Activated CD4-positive, CD25-positive, alpha-beta regulatory T cell (primary cell): ENCODE results near the gene CISH.
A peak's percentile ranks its signal among the peaks of the same experiment; 100 is the strongest.

Experiments
- DNase-seq, 4 experiments: peaks; one replicate each; lab custom pipeline; 2025; lab: John Stamatoyannopoulos, UW

The CISH gene

GRCh38 chr3:50637011-50637410 is 25.4 kb upstream of the CISH start:
- DNase-seq = no peak

DNA sequence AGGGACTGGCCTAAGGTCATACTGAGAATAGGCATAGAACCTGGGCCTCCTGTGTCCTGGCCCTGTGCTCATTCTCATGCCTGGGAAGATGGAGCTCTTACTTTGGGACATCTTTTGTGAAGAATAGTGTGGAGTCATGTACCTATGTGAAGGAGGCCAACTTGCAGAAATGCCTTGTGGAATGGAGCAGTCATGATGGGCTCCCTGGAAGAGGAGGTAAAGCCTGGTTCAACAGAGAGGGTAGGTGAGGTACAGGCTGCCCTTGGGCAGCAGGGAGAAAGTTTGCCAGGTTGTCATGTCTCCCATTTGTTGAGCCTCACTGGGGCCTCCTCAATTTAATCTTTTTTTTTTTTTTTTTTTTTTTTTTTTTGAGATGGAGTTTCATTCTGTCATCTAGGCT is 23.5 kb upstream of the CISH start:
- DNase-seq = no peak

DNA sequence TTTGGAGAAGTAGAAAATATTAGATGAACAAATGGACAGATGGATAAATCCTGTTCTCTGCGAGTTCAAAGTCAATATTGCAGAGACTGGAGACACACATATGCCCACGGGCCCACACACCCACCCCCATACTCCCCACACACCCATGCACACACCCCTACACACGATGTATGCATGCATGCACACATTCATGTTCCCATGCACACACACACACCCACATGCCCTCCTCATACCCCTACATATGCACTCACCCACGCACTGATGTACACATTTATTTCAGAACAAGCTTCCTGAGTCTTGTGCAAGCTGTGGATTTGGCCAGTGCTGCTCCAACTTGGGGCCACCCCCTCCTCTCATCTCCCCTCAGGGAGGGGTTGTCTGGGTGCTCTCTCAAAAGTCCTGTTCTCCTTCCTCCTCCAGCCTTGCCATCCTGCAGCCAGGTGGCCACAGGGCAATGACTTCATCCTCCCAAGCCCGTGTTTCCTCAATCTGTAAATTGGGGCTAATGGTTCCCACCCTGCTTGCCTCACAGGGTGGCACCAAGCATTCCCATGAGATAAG is 21.7 kb upstream of the CISH start:
- DNase-seq = no peak

- DNase-seq = no peak
Measured at GRCh38 chr3:50632450-50632849, 20.9 kb upstream of the CISH start.

DNA sequence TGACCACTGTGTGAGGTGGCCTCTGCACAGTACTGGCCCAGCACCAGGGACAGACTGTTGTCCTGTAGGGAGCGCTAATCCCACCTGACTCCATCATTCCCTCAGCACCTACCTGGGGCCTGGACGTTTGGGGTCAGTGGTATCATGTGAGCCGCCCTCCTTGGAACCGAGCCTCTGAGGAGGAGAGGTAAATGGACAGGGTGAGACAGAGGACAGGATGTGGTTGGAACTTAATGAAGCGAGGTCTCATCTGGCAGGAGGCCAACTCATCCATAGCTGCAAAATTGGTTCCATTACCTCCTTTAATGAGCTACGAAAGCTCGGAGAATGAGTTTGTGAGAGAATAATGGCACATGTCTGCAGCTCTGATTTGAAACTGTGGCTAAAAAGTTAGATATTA is 19.3 kb upstream of the CISH start:
- DNase-seq = no peak

DNA sequence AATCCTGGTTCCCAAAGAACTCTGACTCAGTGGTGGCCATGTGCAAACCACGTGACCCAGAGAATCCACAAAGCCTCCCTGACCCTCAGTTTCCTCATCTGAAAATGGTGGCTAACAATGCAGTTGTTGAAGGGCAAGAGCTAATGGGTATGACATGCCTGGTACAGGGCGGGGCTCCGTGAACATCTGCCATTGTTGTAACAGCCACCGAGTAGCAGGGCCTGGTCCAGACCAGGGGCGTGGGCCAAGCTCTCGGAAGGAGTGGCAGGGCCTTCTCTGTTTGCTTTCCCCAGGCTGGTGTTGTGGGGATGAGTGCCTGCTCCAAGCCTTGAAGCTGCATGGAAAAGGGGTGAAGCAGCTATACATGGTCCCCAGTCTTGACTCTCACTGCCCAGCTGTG is 18.8 kb upstream of the CISH start:
- DNase-seq = no peak

DNA sequence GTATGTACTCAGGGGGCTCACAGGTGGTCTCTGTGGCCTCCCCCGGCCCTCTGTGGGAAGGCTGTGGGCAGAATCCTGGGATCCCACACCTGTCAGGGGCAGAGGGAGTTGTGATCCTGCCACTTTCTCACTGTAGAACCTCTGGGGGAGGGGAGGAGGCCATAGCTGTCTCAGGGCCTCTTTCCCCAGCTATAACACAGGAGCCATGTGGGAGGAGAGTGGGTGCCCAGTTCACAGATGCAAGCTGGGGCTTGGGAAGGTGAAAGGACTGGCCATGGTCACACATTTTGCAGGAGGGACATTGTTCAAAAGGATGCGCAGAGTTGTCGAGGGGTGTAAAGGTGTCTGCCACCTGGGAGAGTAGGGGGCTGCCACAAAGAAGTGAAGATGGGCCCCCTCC is 17.0 kb upstream of the CISH start:
- DNase-seq = no peak

- no peak for DNase-seq
Measured at GRCh38 chr3:50627407-50628051, 16.0 kb upstream of the CISH start.

GRCh38 chr3:50626401-50626800 is 14.8 kb upstream of the CISH start:
- DNase-seq = no peak

GRCh38 chr3:50625231-50626182 is 13.9 kb upstream of the CISH start:
- no peak for DNase-seq

DNA sequence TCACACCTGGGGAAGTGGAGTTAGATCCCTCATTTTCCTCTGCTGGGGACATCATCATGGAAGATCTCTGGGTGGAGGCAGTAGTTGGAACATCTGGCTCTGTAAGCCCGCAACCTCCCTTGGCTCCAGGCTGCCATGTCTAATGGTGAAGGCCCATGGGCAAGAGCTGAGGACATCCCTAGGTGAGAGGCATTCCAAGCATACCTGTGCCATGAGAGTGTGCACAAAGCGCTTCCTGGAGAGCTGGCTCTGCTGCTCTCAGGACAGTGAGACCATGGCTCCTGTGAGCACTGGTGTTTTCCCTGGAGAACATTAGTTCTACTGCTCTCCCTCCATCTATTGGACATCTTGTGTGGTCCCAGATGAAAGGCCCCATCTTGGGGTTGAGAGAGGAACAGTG is 13.1 kb upstream of the CISH start:
- no peak for DNase-seq

GRCh38 chr3:50623840-50624474 is 12.4 kb upstream of the CISH start:
- DNase-seq = no peak

DNA sequence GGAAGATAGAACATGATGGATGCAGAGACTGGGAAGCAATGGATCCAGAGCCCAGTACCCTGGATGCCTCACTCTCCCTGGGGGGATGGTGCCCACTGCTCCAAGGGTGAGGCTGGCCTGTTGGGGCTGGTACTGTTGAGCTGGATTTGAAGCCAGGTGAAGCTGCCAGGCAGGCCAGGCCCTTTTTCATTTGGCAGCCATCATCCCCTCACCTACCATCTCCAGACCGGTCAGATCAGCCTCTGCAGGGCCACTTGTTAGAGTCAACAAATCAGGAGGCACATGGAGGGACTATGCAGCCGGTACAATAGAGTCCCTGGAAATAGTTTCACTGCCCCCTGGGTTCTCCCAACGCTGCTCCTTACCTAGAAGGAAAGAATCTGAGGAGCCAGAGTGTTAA is 11.3 kb upstream of the CISH start:
- no peak for DNase-seq

DNA sequence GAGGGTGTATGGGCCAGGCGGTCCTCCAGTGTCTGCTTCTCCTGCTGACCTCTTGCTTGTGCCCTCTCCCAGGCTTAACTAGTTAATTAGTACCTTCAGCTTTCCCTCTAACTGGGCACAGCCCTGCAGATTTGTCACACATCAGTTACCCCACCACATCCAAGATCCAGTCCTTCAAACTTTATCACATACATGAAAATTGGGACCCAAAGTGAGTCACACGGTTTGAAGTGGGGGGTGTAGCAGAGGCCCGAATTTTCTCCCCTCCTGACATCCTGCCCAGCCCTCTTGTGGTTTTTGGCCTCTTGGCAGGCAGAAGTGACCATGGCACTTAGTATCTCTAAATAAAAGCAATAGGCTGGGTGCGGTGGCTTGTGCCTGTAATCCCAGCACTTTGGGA is 9.2 kb upstream of the CISH start:
- DNase-seq = no peak

DNA sequence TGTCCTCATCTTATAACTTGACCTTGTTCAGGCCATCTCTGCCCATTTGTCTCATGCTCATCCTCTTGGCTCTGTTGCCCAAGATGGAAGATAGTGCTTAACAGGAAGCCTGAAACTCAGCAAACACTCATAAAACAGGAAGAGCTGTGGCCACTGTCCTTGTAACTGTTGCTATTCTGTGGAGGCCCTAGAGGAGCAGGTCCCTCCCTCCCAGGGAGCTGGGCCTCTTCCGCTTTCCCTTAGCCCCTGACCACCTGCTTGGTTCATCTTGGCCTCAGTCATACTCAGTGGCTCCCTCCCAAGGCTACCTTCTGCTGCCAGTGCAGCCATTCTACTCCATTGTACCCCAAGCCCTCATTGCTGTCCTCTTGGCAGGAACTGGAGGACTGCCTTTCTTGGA is 8.8 kb upstream of the CISH start:
- DNase-seq = no peak

GRCh38 chr3:50617911-50618481 is 6.4 kb upstream of the CISH start:
- DNase-seq = no peak

- DNase-seq = no peak
Measured at GRCh38 chr3:50617096-50617791, 5.7 kb upstream of the CISH start, which contains the start of gene MAPKAPK3. Gene MAPKAPK3, plus strand, starts transcription at chr3:50617151. Its CDS starts 415 bp downstream, at chr3:50617566.

DNA sequence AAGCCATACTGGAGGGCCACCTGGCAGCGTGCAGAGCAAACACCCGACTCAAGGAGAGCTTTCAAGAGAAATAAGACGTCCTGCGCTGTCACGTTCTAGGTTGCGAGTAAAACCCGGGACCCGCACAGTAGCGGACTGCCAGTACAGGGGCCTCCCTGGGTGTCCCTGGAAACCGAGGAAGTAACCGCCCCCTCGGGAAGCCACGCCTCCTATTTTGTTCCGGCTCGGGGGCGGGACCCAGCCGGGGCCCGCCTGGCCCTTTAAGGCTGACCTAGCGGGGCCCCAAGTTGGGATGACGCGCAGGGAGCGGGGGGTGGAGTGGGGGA is 5.2 kb upstream of the CISH start:
- DNase-seq = peak; percentile 86 to 89 (median 88)

GRCh38 chr3:50616003-50616769 is 4.6 kb upstream of the CISH start:
- DNase-seq = peak; percentile 48 to 65 (median 63)

DNA sequence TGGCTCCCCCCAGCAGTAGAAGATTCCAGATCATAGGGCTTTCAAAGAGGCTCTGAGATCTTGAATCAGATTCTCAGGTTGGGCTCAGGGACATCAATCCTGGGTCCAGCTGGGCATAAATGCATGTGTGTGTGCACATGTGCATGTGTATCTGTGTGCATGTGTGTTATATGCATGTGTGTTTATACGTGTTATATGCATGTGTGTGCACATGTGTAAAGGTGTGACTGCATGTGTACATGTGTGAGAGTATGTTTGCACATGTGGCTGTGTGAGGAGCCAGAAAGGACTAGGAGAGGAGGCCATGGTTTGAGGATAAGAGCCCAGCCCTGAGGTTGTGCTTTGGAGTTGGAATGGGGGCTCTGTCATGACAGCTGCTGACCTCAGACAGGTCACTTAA is 3.6 kb upstream of the CISH start:
- no peak for DNase-seq
